Measurements from ENCODE around the gene RCAN3. TPM values are rescaled to one million over a fixed set of nuclear protein-coding genes. Genes with fewer than 3 reads are reported as not detected.

Gene RCAN3
- total and polyA plus RNA-seq, 5 experiments from 2014 or later: 103 to 217 (median 152) TPM

- H3K27ac Mint-ChIP-seq: peak overlapping the region; percentile 94 to 99 (median 97)
- DNase-seq (peak; percentile 74 to 94 (median 88)), ATAC-seq (peak; percentile 65 to 70)
- peaks cover 6 to 14% (median 13%) of the 10 kb centered on the region in 3 donors for H3K36me3 Mint-ChIP-seq
- peak overlapping the region; percentile 80 to 93 (median 88) for H3K4me3 Mint-ChIP-seq
- H3K27me3 Mint-ChIP-seq: peaks cover 0 to 4% (median 0%) of the 10 kb centered on the region in 5 donors
- POLR2A ChIA-PET: interaction anchor here (0.6 to 20.4 kb wide), 27 partner anchors 10 to 730 kb away, joined by 3 to 930 read pairs (median 6); partner anchors contain the start of genes NIPAL3, SRRM1, STPG1 and SYF2
- H3K9me3 Mint-ChIP-seq: peaks cover 0 to 6% (median 0%) of the 10 kb centered on the region in 9 donors
- peaks cover 33 to 64% (median 59%) of the 10 kb centered on the region in 4 donors for H3K4me1 Mint-ChIP-seq
Measured at GRCh38 chr1:24502065-24502708, 449 bp upstream of the RCAN3 start.

DNA sequence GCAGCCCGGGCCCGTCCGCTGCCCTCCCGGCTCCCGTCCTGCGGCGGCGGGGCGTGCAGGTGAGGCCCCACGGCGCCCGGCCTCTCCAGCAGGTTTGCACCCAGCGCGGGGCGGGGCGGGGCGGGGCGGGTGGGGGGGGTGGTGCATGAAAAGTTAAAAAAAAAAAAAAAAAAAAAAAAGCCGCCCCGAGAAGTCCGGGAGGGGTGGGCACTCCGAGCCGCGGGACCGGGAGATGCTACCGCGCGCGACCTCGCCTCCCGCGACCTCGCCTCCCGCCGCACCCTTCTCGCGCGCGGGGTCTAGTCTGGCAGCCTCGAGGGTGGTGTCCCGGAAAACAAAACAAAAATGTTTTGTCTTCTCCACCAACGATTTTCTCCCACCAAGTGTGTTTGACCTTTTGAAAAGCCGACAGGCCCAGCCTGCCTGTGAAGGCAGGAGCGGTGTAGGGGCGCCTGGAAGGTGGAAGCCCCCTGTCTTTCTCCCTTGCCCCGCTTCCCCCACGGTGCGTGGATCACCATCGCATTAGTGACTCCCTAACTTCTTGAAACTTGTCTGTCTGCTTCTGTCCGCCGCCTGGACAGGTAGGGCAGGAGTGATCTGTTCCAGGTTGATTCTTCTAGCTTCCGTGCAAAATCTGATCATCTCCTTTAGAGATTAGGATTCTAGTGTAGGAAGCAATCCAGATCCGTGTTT lies 569 bp downstream of the RCAN3 start:
- Mint-ChIP-seq H3K4me3 (peak overlapping the region; percentile 80 to 99 (median 98)), H3K9me3 (peaks cover 0 to 6% (median 0%) of the 10 kb centered on the region in 9 donors), H3K4me1 (peaks cover 39 to 71% (median 64%) of the 10 kb centered on the region in 4 donors), H3K27ac (peak overlapping the region; percentile 96 to 100 (median 98)), H3K27me3 (peaks cover 0 to 4% (median 0%) of the 10 kb centered on the region in 5 donors), H3K36me3 (peaks cover 14 to 19% (median 16%) of the 10 kb centered on the region in 3 donors)
- POLR2A ChIA-PET: interaction anchor here (0.5 to 20.4 kb wide), 24 partner anchors 9 to 964 kb away, joined by 3 to 930 read pairs (median 7); partner anchors contain the start of genes NIPAL3, STPG1 and SYF2
- peak; percentile 9 to 14 for ATAC-seq
- DNase-seq: peak in 3 of 10 donors; percentile 20 to 69 (median 60)

DNA sequence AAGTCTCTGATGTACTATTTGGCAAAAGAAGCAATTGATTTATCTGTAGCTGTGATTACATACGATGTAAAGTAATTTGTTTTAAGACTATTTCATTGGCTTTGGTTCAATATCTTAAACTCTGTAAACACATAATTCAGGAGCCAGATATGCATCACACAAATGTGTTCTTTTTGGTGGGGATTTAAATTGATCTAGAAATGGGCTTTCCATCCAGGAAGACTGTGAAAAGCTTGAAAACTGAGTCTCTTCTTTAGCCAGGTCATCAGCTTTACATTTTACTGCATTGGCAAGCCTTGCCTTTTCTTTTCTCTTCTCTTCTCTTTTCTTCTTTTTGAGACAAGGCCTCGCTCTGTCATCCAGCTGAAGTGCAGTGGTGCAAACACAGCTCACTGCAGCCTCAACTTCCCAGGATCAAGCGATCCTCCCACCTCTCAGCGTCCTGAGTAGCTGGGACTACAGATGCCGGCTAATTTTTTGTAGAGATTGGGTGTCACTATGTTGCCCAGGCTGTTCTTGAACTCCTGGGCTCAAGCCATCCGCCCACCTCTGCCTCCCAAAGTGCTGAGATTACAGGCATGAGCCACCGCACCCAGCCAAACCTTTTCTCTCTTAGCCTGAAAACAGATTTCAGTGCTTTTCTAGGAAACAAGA lies 1.4 kb downstream of the RCAN3 start:
- Mint-ChIP-seq H3K4me3 (peak overlapping the region; percentile 80 to 99 (median 98)), H3K4me1 (peaks cover 42 to 71% (median 64%) of the 10 kb centered on the region in 4 donors), H3K36me3 (peaks cover 19 to 22% (median 19%) of the 10 kb centered on the region in 3 donors), H3K27me3 (peaks cover 0 to 4% (median 0%) of the 10 kb centered on the region in 5 donors), H3K9me3 (peaks cover 0 to 4% (median 0%) of the 10 kb centered on the region in 9 donors), H3K27ac (peak overlapping the region; percentile 96 to 100 (median 98))
- ATAC-seq: no peak
- POLR2A ChIA-PET: interaction anchor here (0.5 to 20.4 kb wide), 17 partner anchors 8 to 965 kb away, joined by 3 to 930 read pairs (median 5); partner anchors contain the start of genes NIPAL3, STPG1 and SYF2
- peak in 2 of 10 donors; percentile 29 to 34 for DNase-seq

DNA sequence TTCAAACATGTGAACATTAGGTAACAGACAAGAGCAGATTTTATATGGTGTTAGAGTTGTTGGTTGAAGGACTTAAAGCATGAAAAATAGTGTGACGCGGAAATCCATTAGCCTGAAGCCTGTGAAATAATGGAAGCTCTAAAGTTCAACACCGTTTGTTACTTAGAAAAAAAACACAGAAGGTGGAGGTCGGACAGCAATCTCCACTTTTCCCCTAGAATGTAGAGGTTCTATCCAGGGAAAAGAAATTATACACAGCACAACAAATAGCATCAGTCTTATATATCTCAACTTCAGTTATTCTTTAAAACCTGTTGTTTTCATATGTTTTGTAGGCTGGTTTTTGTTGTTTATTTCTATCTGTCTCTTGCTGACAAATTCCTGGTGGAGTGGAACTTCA lies 1.9 kb downstream of the RCAN3 start:
- no peaks in the 10 kb centered on the region for H3K9me3 Mint-ChIP-seq

DNA sequence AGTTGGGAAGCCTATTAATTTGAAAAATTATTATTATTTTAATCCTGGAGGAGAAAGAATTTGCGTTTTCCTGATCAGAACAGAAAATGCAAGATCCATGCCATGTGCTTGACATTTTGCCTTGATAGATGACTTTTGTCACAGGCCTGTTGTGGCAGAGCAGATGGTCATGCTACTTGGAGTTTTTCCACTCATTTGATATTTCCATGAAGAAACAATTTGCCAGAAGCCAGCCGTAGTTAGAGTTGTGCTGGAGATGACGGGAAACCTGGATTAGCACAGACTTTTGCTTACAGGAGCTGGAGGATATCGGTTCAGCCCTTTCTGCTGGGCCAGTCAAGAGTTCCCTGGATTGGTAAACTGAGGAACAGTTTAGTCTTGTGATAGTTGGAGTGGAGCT lies 3.2 kb downstream of the RCAN3 start:
- H3K27ac Mint-ChIP-seq: peak overlapping the region; percentile 93 to 100 (median 98)
- POLR2A ChIA-PET: interaction anchor here (0.7 to 20.4 kb wide), 12 partner anchors 10 to 938 kb away, joined by 3 to 930 read pairs (median 6); partner anchors contain the start of genes NIPAL3 and STPG1
- peaks cover 45 to 73% (median 66%) of the 10 kb centered on the region in 4 donors for H3K4me1 Mint-ChIP-seq
- H3K9me3 Mint-ChIP-seq: no peaks in the 10 kb centered on the region
- DNase-seq (no peak), ATAC-seq (no peak)
- H3K36me3 Mint-ChIP-seq: peaks cover 22 to 37% (median 35%) of the 10 kb centered on the region in 3 donors
- peak overlapping the region; percentile 73 to 99 (median 86) for H3K4me3 Mint-ChIP-seq
- H3K27me3 Mint-ChIP-seq: peaks cover 0 to 4% (median 0%) of the 10 kb centered on the region in 5 donors

More for the DNA sequence above, 1.9 kb downstream of the RCAN3 start:
- ATAC-seq: no peak
- H3K27me3 Mint-ChIP-seq: peaks cover 0 to 4% (median 0%) of the 10 kb centered on the region in 5 donors
- peaks cover 19 to 28% (median 25%) of the 10 kb centered on the region in 3 donors for H3K36me3 Mint-ChIP-seq
- H3K27ac Mint-ChIP-seq: peak overlapping the region; percentile 96 to 100 (median 98)
- peak overlapping the region; percentile 80 to 99 (median 98) for H3K4me3 Mint-ChIP-seq
- peaks cover 42 to 71% (median 64%) of the 10 kb centered on the region in 4 donors for H3K4me1 Mint-ChIP-seq
- POLR2A ChIA-PET: interaction anchor here (0.6 to 20.4 kb wide), 19 partner anchors 8 to 408 kb away, joined by 3 to 930 read pairs (median 5); partner anchors contain the start of genes NIPAL3 and STPG1
- no peak for DNase-seq

DNA sequence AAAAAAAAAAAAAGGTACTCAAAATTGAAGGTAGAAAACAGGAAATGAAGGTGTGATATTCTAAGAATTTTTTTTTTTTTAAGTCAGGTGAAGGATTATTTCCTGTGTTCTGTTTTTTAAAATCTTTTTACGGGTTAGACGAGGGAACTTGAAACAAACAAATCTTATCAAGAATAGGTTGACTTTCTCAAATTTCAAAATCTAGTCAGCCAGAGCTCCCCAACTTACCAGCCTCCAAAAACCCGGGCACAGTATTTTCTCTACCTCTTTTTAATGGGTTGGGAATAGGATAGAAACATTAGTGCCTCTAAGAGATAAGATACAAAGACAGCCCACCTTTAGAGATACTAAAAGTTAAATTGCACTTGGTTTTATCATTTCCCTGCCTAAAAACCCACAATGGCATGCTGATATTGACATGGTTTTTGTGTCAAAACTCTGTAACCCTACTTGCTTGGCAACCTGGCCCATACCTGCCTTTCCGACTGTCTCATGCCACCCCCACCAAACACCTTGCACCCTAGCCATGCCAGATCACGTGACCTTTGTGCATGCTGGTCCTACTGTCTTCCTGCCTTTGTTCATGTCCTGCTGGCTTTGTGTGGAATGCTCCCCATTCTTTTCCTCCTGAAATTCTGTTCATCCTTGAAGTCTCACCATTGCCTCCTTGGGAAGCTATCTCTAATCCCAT lies 4.2 kb downstream of the RCAN3 start:
- Mint-ChIP-seq H3K4me3 (peak overlapping the region; percentile 80 to 99 (median 93)), H3K4me1 (peaks cover 47 to 73% (median 67%) of the 10 kb centered on the region in 4 donors), H3K27me3 (peaks cover 0 to 4% (median 0%) of the 10 kb centered on the region in 5 donors), H3K36me3 (peaks cover 26 to 46% (median 44%) of the 10 kb centered on the region in 3 donors), H3K27ac (peak overlapping the region; percentile 96 to 100 (median 99)), H3K9me3 (no peaks in the 10 kb centered on the region)
- peak in 7 of 10 donors; percentile 25 to 86 (median 78) for DNase-seq
- POLR2A ChIA-PET: interaction anchor here (0.6 to 20.4 kb wide), 13 partner anchors 9 to 725 kb away, joined by 3 to 930 read pairs (median 4); partner anchors contain the start of genes NIPAL3 and STPG1
- ATAC-seq: peak; percentile 6 to 13

- H3K27ac Mint-ChIP-seq: peak overlapping the region; percentile 96 to 100 (median 99)
- H3K36me3 Mint-ChIP-seq: peaks cover 26 to 50% (median 44%) of the 10 kb centered on the region in 3 donors
- H3K9me3 Mint-ChIP-seq: no peaks in the 10 kb centered on the region
- DNase-seq (peak in 7 of 10 donors; percentile 43 to 76 (median 70)), ATAC-seq (peak; percentile 19 to 51)
- peaks cover 0 to 4% (median 0%) of the 10 kb centered on the region in 5 donors for H3K27me3 Mint-ChIP-seq
- POLR2A ChIA-PET: interaction anchor here (0.6 to 20.4 kb wide), 10 partner anchors 8 to 108 kb away, joined by 3 to 930 read pairs (median 5); partner anchors contain the start of genes NIPAL3 and STPG1
- H3K4me1 Mint-ChIP-seq: peaks cover 46 to 75% (median 69%) of the 10 kb centered on the region in 4 donors
- H3K4me3 Mint-ChIP-seq: peak overlapping the region; percentile 80 to 99 (median 93)
Measured at GRCh38 chr1:24507405-24507804, 4.8 kb downstream of the RCAN3 start.

DNA sequence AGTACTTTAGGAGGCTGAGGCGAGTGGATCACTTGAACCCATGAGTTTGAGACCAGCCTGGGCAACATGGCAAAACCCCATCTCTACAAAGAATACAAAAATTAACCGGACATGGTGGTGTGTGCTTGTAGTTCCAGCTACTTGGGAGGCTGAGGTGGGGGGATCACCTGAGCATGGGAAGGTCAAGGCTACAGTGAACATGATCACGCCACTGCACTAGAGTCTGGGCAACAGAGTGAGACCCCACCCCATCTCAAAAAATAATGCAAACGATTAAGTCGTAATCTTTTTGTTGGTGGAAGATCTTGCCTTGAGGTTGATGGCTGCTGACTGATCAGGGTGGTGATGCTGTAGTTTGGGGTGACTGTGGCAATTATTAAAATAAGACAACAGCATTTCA lies 6.3 kb downstream of the RCAN3 start:
- H3K27me3 Mint-ChIP-seq: no peaks in the 10 kb centered on the region
- DNase-seq: no peak
- peak overlapping the region; percentile 80 to 99 (median 93) for H3K4me3 Mint-ChIP-seq
- ATAC-seq: no peak
- H3K36me3 Mint-ChIP-seq: peaks cover 20 to 58% (median 39%) of the 10 kb centered on the region in 3 donors
- no peaks in the 10 kb centered on the region for H3K9me3 Mint-ChIP-seq
- peaks cover 46 to 81% (median 76%) of the 10 kb centered on the region in 4 donors for H3K4me1 Mint-ChIP-seq
- POLR2A ChIA-PET: interaction anchor here (0.6 to 20.4 kb wide), 4 partner anchors 27 to 93 kb away, joined by 3 to 930 read pairs (median 93); partner anchors contain the start of genes NIPAL3 and STPG1
- H3K27ac Mint-ChIP-seq: peak overlapping the region; percentile 96 to 100 (median 99)

DNA sequence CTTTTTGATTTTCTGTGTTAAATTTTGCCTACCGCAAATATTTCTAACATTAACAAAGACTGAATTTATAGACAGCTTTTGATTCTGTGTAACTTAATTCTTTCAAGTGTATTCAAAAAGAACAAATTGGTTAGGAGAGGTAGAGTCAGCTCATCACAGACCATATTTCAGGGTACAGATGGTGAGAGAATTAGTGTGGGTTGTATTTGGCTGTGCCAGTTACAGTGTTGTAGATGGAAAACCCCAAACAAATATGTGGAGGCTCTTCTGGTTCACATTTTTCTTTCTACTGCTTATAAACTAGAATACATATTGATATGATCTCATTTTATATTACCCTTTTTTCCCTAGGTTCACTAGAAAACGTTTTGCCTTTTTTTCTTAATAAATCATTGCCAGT lies 11.1 kb downstream of the RCAN3 start:
- H3K9me3 Mint-ChIP-seq: no peaks in the 10 kb centered on the region
- POLR2A ChIA-PET: interaction anchor here (0.5 to 20.4 kb wide), 4 partner anchors 12 to 126 kb away, joined by 3 to 930 read pairs (median 18); partner anchors contain the start of gene RCAN3
- peaks cover 38 to 92% (median 78%) of the 10 kb centered on the region in 4 donors for H3K4me1 Mint-ChIP-seq
- peaks cover 12 to 87% (median 40%) of the 10 kb centered on the region in 3 donors for H3K36me3 Mint-ChIP-seq
- H3K4me3 Mint-ChIP-seq: peak overlapping the region; percentile 38 to 86 (median 57)
- H3K27me3 Mint-ChIP-seq: no peaks in the 10 kb centered on the region
- ATAC-seq: peak in 1 of 2 donors; percentile 45
- peak overlapping the region; percentile 23 to 98 (median 81) for H3K27ac Mint-ChIP-seq
- DNase-seq: no peak

DNA sequence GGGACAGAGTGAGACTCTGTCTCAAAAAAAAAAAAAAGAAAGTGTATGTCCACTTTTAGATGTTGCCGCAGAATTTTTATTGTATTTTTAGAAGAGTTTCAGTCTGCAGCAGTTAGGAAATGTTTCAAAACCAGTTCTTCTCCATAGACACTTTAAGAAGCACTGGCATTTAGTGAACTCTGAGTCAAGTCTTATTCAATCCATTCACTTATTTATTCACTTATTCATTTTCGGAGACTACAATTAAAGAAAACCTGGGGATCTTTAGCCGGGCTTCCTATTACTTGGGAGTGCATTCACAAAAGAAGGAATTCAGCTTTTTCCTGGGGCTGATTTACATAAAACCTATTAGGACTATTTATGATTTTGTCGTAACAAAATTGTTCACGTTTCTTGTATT lies 12.3 kb downstream of the RCAN3 start:
- no peaks in the 10 kb centered on the region for H3K9me3 Mint-ChIP-seq
- no peak for DNase-seq
- peaks cover 31 to 91% (median 75%) of the 10 kb centered on the region in 4 donors for H3K4me1 Mint-ChIP-seq
- ATAC-seq: no peak
- H3K4me3 Mint-ChIP-seq: peak overlapping the region; percentile 11 to 81 (median 55)
- POLR2A ChIA-PET: interaction anchor here (0.6 to 6.7 kb wide), 9 partner anchors 9 to 50 kb away, joined by 3 to 32 read pairs (median 5); partner anchors contain the start of gene RCAN3
- H3K36me3 Mint-ChIP-seq: peaks cover 16 to 87% (median 30%) of the 10 kb centered on the region in 3 donors
- H3K27me3 Mint-ChIP-seq: no peaks in the 10 kb centered on the region
- peak overlapping the region; percentile 23 to 98 (median 81) for H3K27ac Mint-ChIP-seq
